ENCODE measurements around the gene RNF217.

DNA sequence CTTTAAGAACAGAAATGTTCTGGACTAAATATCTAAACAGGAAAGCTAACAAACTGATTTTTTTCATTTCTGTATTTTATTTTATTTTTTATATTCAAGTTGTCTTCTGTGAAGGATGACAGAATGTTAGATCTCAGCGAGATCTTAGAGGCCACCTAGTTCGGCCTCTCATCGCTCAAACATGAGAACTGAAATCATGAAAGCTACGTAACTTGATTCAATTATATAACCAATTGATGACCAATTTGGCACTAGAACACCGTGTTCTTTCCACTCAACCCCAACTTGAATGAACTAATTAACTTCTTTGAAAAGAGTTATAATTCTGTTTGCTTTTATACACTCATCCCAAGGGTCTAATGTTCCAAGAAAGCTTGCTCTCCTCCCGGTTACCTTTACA lies 24.6 kb upstream of the RNF217 start:
- TF ChIP-seq PATZ1 (CRISPR knock-in tag; IDR thresholded peaks at IDR 0.05; ENCODE audit: borderline replicate concordance): no peak
- no peak for TF ChIP-seq RARB (CRISPR knock-in tag; IDR thresholded peaks at IDR 0.05)

Data from SK-N-SH treated with all-trans-retinoic acid at 6 μM for 48 hours (cell line).